Small intestine (tissue), 16 donors: ENCODE measurements around the gene PIAS4. TPM values are rescaled to one million over a fixed set of nuclear protein-coding genes. Genes with fewer than 3 reads are reported as not detected.

Experiments
- DNase-seq, 2 donors: peaks; one replicate each; pipeline versions ENCODE4 v3.0.0 to v3.0.0-alpha.2; 2013
- FAIRE-seq: peaks from 2 replicates; lab custom pipeline; 2012; peaks lifted over from hg19 to GRCh38; lab: Jason Lieb, UNC
- H3K27ac ChIP-seq, 3 donors: one replicate each; pipeline ENCODE4 v1.5.1; 2013; ENCODE audit warnings: low read length in 2 of 3, mild to moderate bottlenecking in 2 of 3, control low read depth in 1 of 3, inconsistent platforms in 1 of 3, low read depth in 1 of 3, moderate library complexity in 1 of 3
- H3K27me3 ChIP-seq, 3 donors: one replicate each; pipeline ENCODE4 v1.6.1; 2013; ENCODE audit warnings: low read length in 3 of 3, inconsistent platforms in 1 of 3; ENCODE audit not compliant: control insufficient read depth in 3 of 3, insufficient read depth in 3 of 3
- H3K36me3 ChIP-seq, 3 donors: one replicate each; pipeline ENCODE4 v1.6.1; 2013; ENCODE audit warnings: low read length in 3 of 3, inconsistent platforms in 1 of 3, low read depth in 1 of 3, mild to moderate bottlenecking in 1 of 3, moderate library complexity in 1 of 3; ENCODE audit not compliant: control insufficient read depth in 3 of 3, insufficient read depth in 2 of 3
- H3K4me1 ChIP-seq, 3 donors: one replicate each; pipeline ENCODE4 v1.6.1; 2013; ENCODE audit warnings: low read length in 2 of 3, inconsistent platforms in 1 of 3, low read depth in 1 of 3, mild to moderate bottlenecking in 1 of 3, moderate library complexity in 1 of 3; ENCODE audit not compliant: control insufficient read depth in 3 of 3, insufficient read depth in 2 of 3
- H3K4me3 ChIP-seq, 3 donors: one replicate each; pipeline ENCODE4 v1.5.1; 2013; ENCODE audit warnings: low read length in 3 of 3, control low read depth in 1 of 3, inconsistent platforms in 1 of 3, low read depth in 1 of 3, mild to moderate bottlenecking in 1 of 3, moderate library complexity in 1 of 3
- H3K9me3 ChIP-seq, 2 donors: one replicate each; pipeline ENCODE4 v1.6.1; 2013; ENCODE audit warnings: low read depth in 1 of 2, low read length in 1 of 2; ENCODE audit not compliant: control insufficient read depth in 2 of 2, insufficient read depth in 1 of 2
- WGBS, 3 donors: extraction: QIAGEN DNeasy Blood & Tissue Kit; methylation state at CpG; one replicate each; pipeline ENCODE4 v1.1.7; 2013; 5-methylcytosine and 5-hydroxymethylcytosine counted together
- long read RNA-seq, 10 donors: transcript quantifications; one replicate each; lab custom pipeline, GENCODE V29; 2026
- polyA plus RNA-seq, 4 donors: library from polyadenylated mRNA; stranded (reverse) in 3 of 4; unstranded in 1 of 4; fragments of 200-250 nt in 3 of 4; fragments of 120-200 nt in 1 of 4; gene quantifications; one replicate each; pipeline versions ENCODE4 v1.2.1 to v1.2.3, GENCODE V29; 2013
- donor health status: healthy with polysubstance abuse.
- donor health status: control.
- donor health status: control.
- donor health status: Bipolar disorder and iron deficiency.
- donor health status: healthy.

Gene PIAS4
- 10 to 100 TPM; 10.8 to 30.4 (median 13.1) TPM for polyA plus RNA-seq
- long read RNA-seq, donor 1, result 0 reads
- long read RNA-seq, donor 2, partial matches to known transcripts, result 0 of 3 reads
- long read RNA-seq, donor 2, other reads (novel, unspliced or antisense), result 0 of 3 reads
- long read RNA-seq, donor 3, partial matches to known transcripts, result 26 of 33 reads
- long read RNA-seq, donor 3, other reads (novel, unspliced or antisense), result 5 of 33 reads
- long read RNA-seq, donor 4, result 0 reads
- long read RNA-seq, donor 5, partial matches to known transcripts, result 0 of 1 reads
- long read RNA-seq, donor 5, other reads (novel, unspliced or antisense), result 0 of 1 reads
- long read RNA-seq, donor 6, transcript PIAS4-201 (11 exons, 3,159 nt), result major isoform, 7 of 7 reads
- long read RNA-seq, donor 6, partial matches to known transcripts, result 0 of 7 reads
- long read RNA-seq, donor 6, other reads (novel, unspliced or antisense), result 0 of 7 reads
- long read RNA-seq, donor 7, partial matches to known transcripts, result 0 of 4 reads
- long read RNA-seq, donor 7, other reads (novel, unspliced or antisense), result 0 of 4 reads
- long read RNA-seq, donor 8, partial matches to known transcripts, result 0 of 1 reads
- long read RNA-seq, donor 8, other reads (novel, unspliced or antisense), result 0 of 1 reads
- long read RNA-seq, donor 9, partial matches to known transcripts, result 0 of 1 reads
- long read RNA-seq, donor 9, other reads (novel, unspliced or antisense), result 0 of 1 reads
- long read RNA-seq, donor 10, transcript PIAS4-201 (11 exons, 3,159 nt), result major isoform, 7 of 18 reads
- long read RNA-seq, donor 10, partial matches to known transcripts, result 11 of 18 reads
- long read RNA-seq, donor 10, other reads (novel, unspliced or antisense), result 0 of 18 reads

- Histone ChIP-seq H3K27me3 (no peaks in the 10 kb centered on the region), H3K27ac (peak within 1 kb of the TSS; percentile 43 to 84 (median 80)), H3K4me1 (peaks cover 5 to 38% (median 9%) of the 10 kb centered on the region in 3 donors), H3K36me3 (peaks cover 0 to 29% (median 0%) of the 10 kb centered on the region in 3 donors), H3K9me3 (no peaks in the 10 kb centered on the region), H3K4me3 (peak within 1 kb of the TSS; percentile 85 to 96 (median 91))
- no peak for FAIRE-seq
- peak; percentile 96 to 99 for DNase-seq
- WGBS, 3 donors, result 0 to 1% (median 1%) methylated on average over 49 to 91 of the region's 91 CpGs
These were observed at the start of gene PIAS4 for GRCh38 chr19:4007021-4007835. Gene PIAS4 (plus strand): TSS chr19:4007736. CDS start chr19:4007761, 25 bp downstream.

GRCh38 chr19:3958836-3959765, 48.4 kb upstream of the PIAS4 start:
- Histone ChIP-seq H3K27ac (no peak overlapping the region), H3K9me3 (no peaks in the 10 kb centered on the region), H3K4me1 (no peaks in the 10 kb centered on the region), H3K36me3 (peaks cover 23 to 84% (median 29%) of the 10 kb centered on the region in 3 donors), H3K4me3 (no peak overlapping the region), H3K27me3 (no peaks in the 10 kb centered on the region)
- DNase-seq, result no peak
- FAIRE-seq, result no peak
- WGBS, 3 donors, result 96 to 98% (median 97%) methylated on average over 59 to 86 of the region's 86 CpGs

GRCh38 chr19:3959766-3960131, 47.8 kb upstream of the PIAS4 start:
- Histone ChIP-seq H3K4me3 (no peak overlapping the region), H3K27ac (no peak overlapping the region), H3K4me1 (no peaks in the 10 kb centered on the region), H3K36me3 (peaks cover 26 to 89% (median 34%) of the 10 kb centered on the region in 3 donors), H3K9me3 (no peaks in the 10 kb centered on the region), H3K27me3 (no peaks in the 10 kb centered on the region)
- DNase-seq, result no peak
- FAIRE-seq, result no peak
- 97 to 98% (median 97%) methylated on average over 11 to 15 of the region's 15 CpGs for WGBS, 3 donors

- Histone ChIP-seq H3K4me3 (no peak overlapping the region), H3K36me3 (peaks cover 28 to 93% (median 31%) of the 10 kb centered on the region in 3 donors), H3K27me3 (no peaks in the 10 kb centered on the region), H3K4me1 (peaks cover 0 to 5% (median 0%) of the 10 kb centered on the region in 3 donors), H3K9me3 (no peaks in the 10 kb centered on the region), H3K27ac (no peak overlapping the region)
- DNase-seq, result no peak
- no peak for FAIRE-seq
- 94 to 98% (median 95%) methylated on average over 24 of the region's 24 CpGs for WGBS, 3 donors
These were observed 46.5 kb upstream of the PIAS4 start for GRCh38 chr19:3961007-3961406.

GRCh38 chr19:3963458-3964255, 43.9 kb upstream of the PIAS4 start:
- Histone ChIP-seq H3K27me3 (no peaks in the 10 kb centered on the region), H3K27ac (no peak overlapping the region), H3K9me3 (no peaks in the 10 kb centered on the region), H3K4me1 (peaks cover 3 to 28% (median 4%) of the 10 kb centered on the region in 3 donors), H3K4me3 (no peak overlapping the region), H3K36me3 (peaks cover 23 to 99% (median 34%) of the 10 kb centered on the region in 3 donors)
- 94 to 97% (median 94%) methylated on average over 30 to 35 of the region's 35 CpGs for WGBS, 3 donors
- FAIRE-seq (no peak), DNase-seq (no peak)

GRCh38 chr19:3964256-3965194, 43.0 kb upstream of the PIAS4 start:
- Histone ChIP-seq H3K27ac (no peak overlapping the region), H3K36me3 (peaks cover 17 to 99% (median 26%) of the 10 kb centered on the region in 3 donors), H3K9me3 (no peaks in the 10 kb centered on the region), H3K27me3 (no peaks in the 10 kb centered on the region), H3K4me3 (no peak overlapping the region), H3K4me1 (peaks cover 6 to 37% (median 8%) of the 10 kb centered on the region in 3 donors)
- no peak for DNase-seq
- no peak for FAIRE-seq
- 91 to 93% (median 92%) methylated on average over 50 to 60 of the region's 60 CpGs for WGBS, 3 donors
